ENCODE results near the gene SLC4A4.

Gene SLC4A4

DNA sequence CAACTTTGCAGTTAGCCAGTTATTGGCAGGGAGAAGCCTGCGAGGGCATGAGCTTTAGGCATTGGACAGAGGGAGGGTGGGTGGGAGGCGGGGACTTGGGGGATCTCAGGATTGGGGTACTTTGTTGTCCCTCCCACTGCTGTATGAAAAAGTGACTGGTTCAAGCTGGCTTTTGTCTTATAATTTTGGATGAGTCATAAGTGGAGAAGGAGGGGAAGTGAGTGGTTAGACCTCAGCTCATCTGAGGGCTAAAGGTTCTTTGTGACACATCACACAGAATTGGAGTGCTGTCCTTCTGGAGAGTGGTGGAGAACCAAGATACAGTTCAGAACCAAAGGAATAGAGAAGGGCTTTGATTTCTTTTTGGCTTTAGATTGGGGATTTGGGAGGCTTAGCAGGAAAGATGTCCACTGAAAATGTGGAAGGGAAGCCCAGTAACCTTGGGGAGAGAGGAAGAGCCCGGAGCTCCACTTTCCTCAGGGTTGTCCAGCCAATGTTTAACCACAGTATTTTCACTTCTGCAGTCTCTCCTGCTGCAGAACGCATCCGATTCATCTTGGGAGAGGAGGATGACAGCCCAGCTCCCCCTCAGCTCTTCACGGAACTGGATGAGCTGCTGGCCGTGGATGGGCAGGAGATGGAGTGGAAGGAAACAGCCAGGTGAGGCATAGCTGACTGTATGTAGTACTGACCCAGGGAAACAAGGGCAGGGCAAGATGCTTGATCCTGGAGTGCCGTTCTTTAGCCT, at the start of gene SLC4A4:
SLC4A4 (plus strand) TSS at position 175 of the 748 bp plus-strand sequence.
- Histone ChIP-seq H3K4me1 (no peaks in the 10 kb centered on the region), H3K27ac (no peak within 1 kb of the TSS), H3K9me3 (no peaks in the 10 kb centered on the region), H3K36me3 (no peaks in the 10 kb centered on the region), H3K27me3 (no peaks in the 10 kb centered on the region), H3K4me3 (no peak within 1 kb of the TSS)
- intact Hi-C loops (cut with DNase I; ENCODE audit: low total_unique reads), result no loop called here
- DNase-seq, result no peak
- TF ChIP-seq, protein P1, sequence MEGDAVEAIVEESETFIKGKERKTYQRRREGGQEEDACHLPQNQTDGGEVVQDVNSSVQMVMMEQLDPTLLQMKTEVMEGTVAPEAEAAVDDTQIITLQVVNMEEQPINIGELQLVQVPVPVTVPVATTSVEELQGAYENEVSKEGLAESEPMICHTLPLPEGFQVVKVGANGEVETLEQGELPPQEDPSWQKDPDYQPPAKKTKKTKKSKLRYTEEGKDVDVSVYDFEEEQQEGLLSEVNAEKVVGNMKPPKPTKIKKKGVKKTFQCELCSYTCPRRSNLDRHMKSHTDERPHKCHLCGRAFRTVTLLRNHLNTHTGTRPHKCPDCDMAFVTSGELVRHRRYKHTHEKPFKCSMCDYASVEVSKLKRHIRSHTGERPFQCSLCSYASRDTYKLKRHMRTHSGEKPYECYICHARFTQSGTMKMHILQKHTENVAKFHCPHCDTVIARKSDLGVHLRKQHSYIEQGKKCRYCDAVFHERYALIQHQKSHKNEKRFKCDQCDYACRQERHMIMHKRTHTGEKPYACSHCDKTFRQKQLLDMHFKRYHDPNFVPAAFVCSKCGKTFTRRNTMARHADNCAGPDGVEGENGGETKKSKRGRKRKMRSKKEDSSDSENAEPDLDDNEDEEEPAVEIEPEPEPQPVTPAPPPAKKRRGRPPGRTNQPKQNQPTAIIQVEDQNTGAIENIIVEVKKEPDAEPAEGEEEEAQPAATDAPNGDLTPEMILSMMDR (IDR thresholded peaks at IDR 0.05), result no peak

DNA sequence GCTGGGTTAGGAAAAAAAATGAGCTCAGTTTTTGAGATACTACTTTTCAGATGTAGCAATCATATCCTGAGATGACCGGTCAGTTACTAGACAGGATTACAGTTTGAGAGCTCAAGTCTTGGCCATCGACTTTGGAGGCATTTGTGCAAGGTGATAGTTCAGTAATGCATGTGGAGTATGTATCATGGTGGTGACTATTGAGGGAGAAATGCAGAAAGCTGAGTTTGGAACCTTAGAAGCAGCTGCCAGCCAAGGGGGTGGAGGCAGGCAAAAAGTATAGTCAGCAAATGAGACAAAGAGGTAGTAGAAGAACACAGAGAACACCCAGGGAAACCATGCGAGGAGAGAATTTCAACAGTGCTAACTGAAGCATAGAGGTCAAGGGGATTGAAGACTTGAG, 48.7 kb upstream of the SLC4A4 start:
- H3K9me3 ChIP-seq, result no peaks in the 10 kb centered on the region
- DNase-seq, result no peak
- no peak overlapping the region for H3K4me3 ChIP-seq
- peaks cover 0 to 33% (median 0%) of the 10 kb centered on the region in 4 donors for H3K4me1 ChIP-seq
- H3K27me3 ChIP-seq, result no peaks in the 10 kb centered on the region
- no peak overlapping the region for H3K27ac ChIP-seq
- TF ChIP-seq, protein P1 (IDR thresholded peaks at IDR 0.05), result no peak
- no peaks in the 10 kb centered on the region for H3K36me3 ChIP-seq
- intact Hi-C loops (cut with DNase I; ENCODE audit: low total_unique reads), result no loop called here

- no peak overlapping the region for H3K27ac ChIP-seq
- H3K4me3 ChIP-seq, result no peak overlapping the region
- H3K9me3 ChIP-seq, result no peaks in the 10 kb centered on the region
- no peaks in the 10 kb centered on the region for H3K36me3 ChIP-seq
- TF ChIP-seq, protein P1 (IDR thresholded peaks at IDR 0.05), result no peak
- DNase-seq, result no peak
- intact Hi-C loops (cut with DNase I; ENCODE audit: low total_unique reads), result no loop called here
- H3K4me1 ChIP-seq, result peaks cover 0 to 33% (median 0%) of the 10 kb centered on the region in 4 donors
- no peaks in the 10 kb centered on the region for H3K27me3 ChIP-seq
Measured at GRCh38 chr4:71290476-71290875, 48.3 kb upstream of the SLC4A4 start.

GRCh38 chr4:71292228-71292627, 46.6 kb upstream of the SLC4A4 start:
- Histone ChIP-seq H3K27ac (no peak overlapping the region), H3K4me1 (peaks cover 0 to 34% (median 0%) of the 10 kb centered on the region in 4 donors), H3K27me3 (no peaks in the 10 kb centered on the region), H3K36me3 (no peaks in the 10 kb centered on the region), H3K9me3 (no peaks in the 10 kb centered on the region), H3K4me3 (no peak overlapping the region)
- TF ChIP-seq, protein P1 (IDR thresholded peaks at IDR 0.05), result no peak
- DNase-seq, result no peak
- intact Hi-C loops (cut with DNase I; ENCODE audit: low total_unique reads), result no loop called here

DNA sequence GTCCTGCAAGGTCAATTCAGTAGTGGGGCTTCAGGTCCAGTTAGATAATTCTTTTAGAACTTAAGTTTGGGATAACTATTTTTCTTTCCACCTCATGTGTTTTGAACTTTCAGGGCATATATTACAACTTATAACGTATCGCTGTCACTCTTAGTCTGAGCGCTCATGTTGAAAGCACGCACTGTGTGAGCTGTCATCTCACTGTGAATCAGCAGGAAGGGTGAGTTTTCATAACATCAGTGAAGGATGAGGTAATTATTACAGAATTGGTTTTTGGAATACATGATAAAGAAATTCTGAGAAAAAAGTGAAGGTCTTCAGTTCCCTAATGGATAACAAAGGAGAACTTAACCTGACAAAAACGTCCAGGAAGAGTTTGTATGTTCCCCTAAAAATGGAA, 45.1 kb upstream of the SLC4A4 start:
- Histone ChIP-seq H3K36me3 (no peaks in the 10 kb centered on the region), H3K27me3 (no peaks in the 10 kb centered on the region), H3K4me3 (no peak overlapping the region), H3K4me1 (peaks cover 0 to 26% (median 0%) of the 10 kb centered on the region in 4 donors), H3K9me3 (no peaks in the 10 kb centered on the region), H3K27ac (peak overlapping the region in 1 of 2 donors; percentile 27)
- intact Hi-C loops (cut with DNase I; ENCODE audit: low total_unique reads), result no loop called here
- TF ChIP-seq, protein P1 (IDR thresholded peaks at IDR 0.05), result no peak
- no peak for DNase-seq

All from tibial artery (tissue), 4 donors.